ENCODE results near the gene PBX3.

PBX3 gene

GRCh38 chr9:125911861-125912644 lies 164.9 kb downstream of the PBX3 start:
- no peak for DNase-seq (ENCODE audit: low read depth)

GRCh38 chr9:125912667-125913066 lies 165.5 kb downstream of the PBX3 start:
- no peak for TF ChIP-seq CTCF (IDR thresholded peaks at IDR 0.05; ENCODE audit: control insufficient read depth, extremely low read depth, insufficient read depth)
- no peak for DNase-seq (ENCODE audit: low read depth)
- no peak overlapping the region for H3K4me3 ChIP-seq (ENCODE audit: low read depth, low read length)

More at GRCh38 chr9:125911861-125912644, 164.9 kb downstream of the PBX3 start:
- no peak overlapping the region for H3K4me3 ChIP-seq (ENCODE audit: low read depth, low read length)
- no peak for TF ChIP-seq CTCF (IDR thresholded peaks at IDR 0.05; ENCODE audit: control insufficient read depth, extremely low read depth, insufficient read depth)

GRCh38 chr9:125913551-125913950 lies 166.4 kb downstream of the PBX3 start:
- DNase-seq (ENCODE audit: low read depth) = no peak
- TF ChIP-seq CTCF (IDR thresholded peaks at IDR 0.05; ENCODE audit: control insufficient read depth, extremely low read depth, insufficient read depth) = no peak
- no peak overlapping the region for H3K4me3 ChIP-seq (ENCODE audit: low read depth, low read length)

GRCh38 chr9:125914411-125914810 lies 167.2 kb downstream of the PBX3 start:
- TF ChIP-seq CTCF (IDR thresholded peaks at IDR 0.05; ENCODE audit: control insufficient read depth, extremely low read depth, insufficient read depth) = no peak
- peak; percentile 83 for DNase-seq (ENCODE audit: low read depth)
- no peak overlapping the region for H3K4me3 ChIP-seq (ENCODE audit: low read depth, low read length)

- DNase-seq (ENCODE audit: low read depth) = no peak
- no peak for TF ChIP-seq CTCF (IDR thresholded peaks at IDR 0.05; ENCODE audit: control insufficient read depth, extremely low read depth, insufficient read depth)
These were observed 168.4 kb downstream of the PBX3 start for GRCh38 chr9:125915606-125916005.

GRCh38 chr9:125919565-125919964 lies 172.4 kb downstream of the PBX3 start:
- no peak overlapping the region for H3K4me3 ChIP-seq (ENCODE audit: low read depth, low read length)
- no peak for TF ChIP-seq CTCF (IDR thresholded peaks at IDR 0.05; ENCODE audit: control insufficient read depth, extremely low read depth, insufficient read depth)
- no peak for DNase-seq (ENCODE audit: low read depth)

More at GRCh38 chr9:125915606-125916005, 168.4 kb downstream of the PBX3 start:
- no peak overlapping the region for H3K4me3 ChIP-seq (ENCODE audit: low read depth, low read length)

GRCh38 chr9:125920402-125920801 lies 173.2 kb downstream of the PBX3 start:
- H3K4me3 ChIP-seq (ENCODE audit: low read depth, low read length) = no peak overlapping the region
- TF ChIP-seq CTCF (IDR thresholded peaks at IDR 0.05; ENCODE audit: control insufficient read depth, extremely low read depth, insufficient read depth) = no peak

More at GRCh38 chr9:125920402-125920801, 173.2 kb downstream of the PBX3 start:
- no peak for DNase-seq (ENCODE audit: low read depth)
